SK-N-MC (cell line): ENCODE measurements around the gene CTNNB1.

Experiments used
- DNase-seq: peaks from one replicate; pipeline ENCODE4 v3.0.0-alpha.2; 2011; ENCODE audit warnings: low read depth, low spot score
- H3K27ac ChIP-seq: fragments of 200-600 bp; sonication (generic); 2 replicates; pipeline ENCODE4 v1.5.1; 2016; ENCODE audit warnings: mixed run types
- H3K36me3 ChIP-seq: fragments of 200-600 bp; sonication (generic); 2 replicates; pipeline ENCODE4 v1.6.1; 2017; ENCODE audit warnings: antibody characterized with exemption, low read length, mixed read lengths; ENCODE audit not compliant: insufficient read depth
- H3K4me3 ChIP-seq: fragments of 200-600 bp; sonication (generic); 2 replicates; pipeline ENCODE4 v1.5.1; 2016
- H3K9ac ChIP-seq: fragments of 200-600 bp; sonication (generic); 2 replicates; pipeline ENCODE4 v1.8.0; 2017; ENCODE audit warnings: mixed run types, mixed read lengths; ENCODE audit not compliant: insufficient read length
- H3K9me3 ChIP-seq: fragments of 200-600 bp; sonication (generic); 2 replicates; pipeline ENCODE4 v1.6.1; 2017; ENCODE audit warnings: low read depth, mild to moderate bottlenecking, antibody characterized with exemption, low read length, moderate library complexity, mixed read lengths
- EZH2 ChIP-seq: fragments of 200-600 bp; sonication (generic); IDR thresholded peaks from one replicate; pipeline ENCODE4 v1.6.1; 2017; ENCODE audit warnings: antibody characterized with exemption
- FOXP2 ChIP-seq: optimal IDR thresholded peaks from 2 replicates; pipeline ENCODE3; 2011; ENCODE audit warnings: mild to moderate bottlenecking, moderate library complexity; ENCODE audit not compliant: insufficient read depth; ENCODE audit errors: extremely low read length, control extremely low read depth
- POLR2AphosphoS5 ChIP-seq: IDR thresholded peaks from 2 replicates; pipeline ENCODE4 v1.6.1; 2012; ENCODE audit warnings: mild to moderate bottlenecking, low read depth, low read length, borderline replicate concordance

Gene CTNNB1

DNA sequence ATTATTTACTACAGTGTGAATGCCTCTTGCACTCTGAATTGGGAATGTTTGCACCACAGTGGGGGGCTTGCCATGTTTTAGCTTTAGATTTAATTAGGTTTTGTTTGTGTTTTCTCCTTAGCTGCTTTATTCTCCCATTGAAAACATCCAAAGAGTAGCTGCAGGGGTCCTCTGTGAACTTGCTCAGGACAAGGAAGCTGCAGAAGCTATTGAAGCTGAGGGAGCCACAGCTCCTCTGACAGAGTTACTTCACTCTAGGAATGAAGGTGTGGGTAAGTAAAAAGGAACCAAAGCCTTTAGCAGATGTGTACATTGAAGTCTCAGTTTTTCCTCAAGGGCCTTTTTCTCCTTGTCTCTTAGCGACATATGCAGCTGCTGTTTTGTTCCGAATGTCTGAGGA lies 36.9 kb downstream of the CTNNB1 start:
- no peak overlapping the region for H3K4me3 ChIP-seq
- TF ChIP-seq EZH2 (no peak), POLR2AphosphoS5 (no peak), FOXP2 (no peak)
- no peaks in the 10 kb centered on the region for H3K9me3 ChIP-seq
- H3K27ac ChIP-seq, result no peak overlapping the region
- no peak overlapping the region for H3K9ac ChIP-seq
- DNase-seq, result no peak
- peaks cover 78% of the 10 kb centered on the region for H3K36me3 ChIP-seq

GRCh38 chr3:41237907-41238306 lies 38.6 kb downstream of the CTNNB1 start:
- DNase-seq, result no peak
- H3K4me3 ChIP-seq, result no peak overlapping the region
- H3K9me3 ChIP-seq, result no peaks in the 10 kb centered on the region
- no peak for TF ChIP-seq EZH2
- TF ChIP-seq POLR2AphosphoS5, result no peak
- TF ChIP-seq FOXP2, result no peak
- no peak overlapping the region for H3K9ac ChIP-seq
- H3K27ac ChIP-seq, result no peak overlapping the region
- H3K36me3 ChIP-seq, result peaks cover 71% of the 10 kb centered on the region

GRCh38 chr3:41239587-41239986 lies 40.3 kb downstream of the CTNNB1 start:
- Histone ChIP-seq H3K9me3 (no peaks in the 10 kb centered on the region), H3K4me3 (no peak overlapping the region), H3K9ac (no peak overlapping the region), H3K27ac (no peak overlapping the region), H3K36me3 (peaks cover 54% of the 10 kb centered on the region)
- DNase-seq, result no peak
- TF ChIP-seq FOXP2 (no peak), POLR2AphosphoS5 (no peak), EZH2 (no peak)

DNA sequence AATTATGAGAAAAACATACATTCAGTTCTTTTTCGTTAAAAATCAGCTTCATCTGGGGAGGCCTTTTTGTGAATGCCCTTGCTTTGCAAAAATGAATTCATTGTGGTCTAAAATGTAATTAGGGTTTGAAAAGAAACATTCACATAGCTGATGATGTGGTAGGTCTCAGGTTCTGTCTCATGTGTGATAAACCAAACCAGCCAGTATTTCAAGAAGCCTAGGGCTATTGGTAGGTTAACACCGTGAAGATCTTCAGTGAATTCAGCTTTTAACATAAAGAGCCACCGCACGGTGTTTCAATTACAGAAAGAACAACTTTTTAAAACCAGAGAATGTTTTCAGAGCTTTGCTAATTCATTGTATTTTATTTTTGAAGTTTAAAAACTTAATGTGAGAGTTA lies 41.9 kb downstream of the CTNNB1 start:
- peaks cover 41% of the 10 kb centered on the region for H3K36me3 ChIP-seq
- DNase-seq, result no peak

DNA sequence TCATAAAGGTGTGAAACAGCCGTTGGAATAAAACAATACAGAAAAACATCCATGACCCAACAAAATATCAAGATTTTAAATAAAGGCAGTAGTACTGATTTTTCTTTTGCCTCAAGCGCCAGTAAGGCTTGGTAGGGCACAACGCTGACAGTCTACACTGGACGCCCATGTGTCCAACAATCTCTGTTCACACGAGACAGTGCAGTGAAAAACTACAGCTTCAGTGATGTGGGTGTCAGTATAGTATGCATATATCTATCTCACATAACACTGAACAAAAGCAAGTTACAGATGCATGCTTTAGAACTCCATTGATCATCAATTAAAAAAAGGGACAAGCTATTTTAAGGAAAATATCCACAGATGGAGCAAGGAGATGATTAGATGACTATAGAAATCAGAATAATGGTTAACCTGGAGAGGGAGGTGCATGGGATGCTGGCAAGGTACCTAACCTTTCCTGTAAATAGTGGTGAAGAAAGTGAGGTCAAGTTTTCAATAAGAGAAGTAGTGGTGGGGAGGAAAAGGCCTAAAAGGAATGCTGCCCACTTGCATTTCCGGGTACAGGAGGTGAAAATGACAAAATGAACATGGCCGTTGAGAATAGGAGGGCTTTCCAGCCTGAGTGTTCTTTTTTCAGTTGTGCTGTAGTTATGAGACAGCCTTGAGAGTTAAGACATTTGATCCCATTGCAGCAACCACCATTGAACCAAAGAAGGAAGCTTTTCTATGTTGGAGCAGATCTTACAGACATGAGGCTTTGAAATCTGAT lies 42.7 kb downstream of the CTNNB1 start:
- Histone ChIP-seq H3K36me3 (peaks cover 33% of the 10 kb centered on the region), H3K27ac (no peak overlapping the region), H3K9me3 (no peaks in the 10 kb centered on the region), H3K9ac (no peak overlapping the region), H3K4me3 (no peak overlapping the region)
- no peak for TF ChIP-seq EZH2
- TF ChIP-seq POLR2AphosphoS5, result no peak
- no peak for TF ChIP-seq FOXP2
- no peak for DNase-seq

More for the DNA sequence above, 41.9 kb downstream of the CTNNB1 start:
- H3K27ac ChIP-seq, result no peak overlapping the region
- H3K9ac ChIP-seq, result no peak overlapping the region
- TF ChIP-seq FOXP2 (no peak), EZH2 (no peak)
- no peaks in the 10 kb centered on the region for H3K9me3 ChIP-seq
- no peak overlapping the region for H3K4me3 ChIP-seq

- Histone ChIP-seq H3K27ac (no peak overlapping the region), H3K36me3 (peaks cover 21% of the 10 kb centered on the region), H3K9ac (no peak overlapping the region), H3K4me3 (no peak overlapping the region), H3K9me3 (no peaks in the 10 kb centered on the region)
- DNase-seq, result no peak
- TF ChIP-seq EZH2 (no peak), FOXP2 (no peak), POLR2AphosphoS5 (no peak)
These were observed 43.9 kb downstream of the CTNNB1 start for GRCh38 chr3:41243183-41243582.

DNA sequence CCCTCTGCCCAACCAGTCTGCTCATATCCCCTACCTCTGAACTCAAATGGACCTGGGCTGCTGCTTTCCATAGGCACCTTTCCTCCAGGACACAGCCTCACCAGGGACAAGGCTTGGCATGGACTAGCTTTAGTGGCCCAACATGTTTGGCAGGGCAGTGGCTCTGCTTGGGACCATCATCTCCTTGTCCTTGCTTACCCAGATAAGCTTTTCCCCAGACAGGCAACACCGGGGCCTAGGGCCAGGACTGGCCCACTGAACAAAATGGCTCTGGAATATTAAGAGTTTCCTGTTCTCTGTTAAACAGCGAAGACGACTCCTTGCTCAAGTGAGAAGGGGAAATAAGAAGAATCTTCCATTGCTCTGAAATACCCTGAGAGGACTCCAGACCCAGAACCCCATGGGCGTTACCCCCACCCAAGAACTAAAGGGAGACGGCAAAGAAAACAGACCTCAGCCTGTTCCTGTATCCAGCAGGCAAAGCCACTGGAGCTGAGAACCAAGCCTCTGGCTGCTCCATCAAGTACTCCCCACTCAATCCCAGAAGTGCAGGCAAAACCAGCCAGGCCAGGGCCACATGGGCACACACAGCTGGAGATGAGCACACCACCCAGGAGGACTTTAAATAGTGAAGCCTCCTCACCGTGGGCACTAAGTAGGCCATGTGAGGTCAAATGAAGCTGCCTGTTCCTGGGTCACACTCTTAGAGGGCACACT lies 45.5 kb downstream of the CTNNB1 start:
- Histone ChIP-seq H3K9me3 (no peaks in the 10 kb centered on the region), H3K27ac (no peak overlapping the region), H3K4me3 (no peak overlapping the region), H3K9ac (no peak overlapping the region), H3K36me3 (peaks cover 7% of the 10 kb centered on the region)
- DNase-seq, result no peak
- no peak for TF ChIP-seq EZH2
- no peak for TF ChIP-seq FOXP2
- TF ChIP-seq POLR2AphosphoS5, result no peak

DNA sequence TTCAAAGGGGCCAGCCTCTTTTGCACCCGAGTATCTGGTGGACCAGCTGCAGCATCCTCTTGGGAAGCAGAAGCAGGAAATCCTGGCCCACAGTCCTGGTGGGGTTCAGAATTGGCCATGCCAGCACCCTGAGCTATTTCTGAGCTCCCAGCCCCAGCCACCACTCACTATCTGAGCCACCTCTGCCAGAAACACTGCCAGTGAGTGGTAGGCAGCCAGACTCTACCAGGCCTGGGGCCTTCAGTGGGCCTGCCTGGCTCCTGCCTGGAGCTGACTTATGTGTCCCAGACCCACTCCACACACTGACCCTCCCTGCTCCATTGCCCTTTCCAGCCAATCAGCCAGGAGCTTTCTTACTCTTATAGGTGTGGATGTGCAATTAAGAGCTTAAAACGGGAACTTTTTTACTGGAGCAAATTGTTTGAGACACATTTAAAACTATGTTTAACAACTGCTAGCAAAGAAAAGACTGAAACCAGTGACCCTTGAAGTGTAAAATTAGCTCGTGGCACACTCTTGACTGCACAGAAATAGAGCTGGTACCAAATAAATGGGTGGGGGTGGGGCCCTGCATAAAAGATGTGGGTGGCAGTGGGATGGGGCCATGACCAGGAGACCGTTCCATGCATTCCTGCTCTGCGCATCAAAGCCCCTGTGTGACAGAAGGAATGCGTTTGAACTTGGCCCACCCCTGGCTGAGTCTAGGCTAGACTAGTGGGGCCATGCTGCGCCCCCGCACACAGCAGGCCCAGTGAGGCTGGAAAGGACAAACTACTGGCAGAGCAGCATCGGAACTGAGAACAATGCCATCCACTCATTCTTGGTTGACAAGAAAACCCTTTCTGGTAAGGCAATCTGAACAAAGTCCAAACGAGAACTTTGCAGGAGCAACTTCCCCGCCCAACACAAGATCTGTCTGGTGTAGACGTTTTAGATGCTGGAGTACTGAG lies 48.0 kb downstream of the CTNNB1 start:
- Histone ChIP-seq H3K36me3 (no peaks in the 10 kb centered on the region), H3K4me3 (no peak overlapping the region), H3K9ac (no peak overlapping the region), H3K27ac (no peak overlapping the region), H3K9me3 (no peaks in the 10 kb centered on the region)
- DNase-seq, result no peak
- TF ChIP-seq POLR2AphosphoS5 (no peak), FOXP2 (no peak)
